Stimulated activated CD4-positive, alpha-beta T cell treated with anti-CD3 and anti-CD28 coated beads, Interleukin-12 subunit alpha, Interleukin-12 subunit beta, amount 100 ng/mL, for 4 hours (primary cell): ENCODE data around the gene MAD1L1.
"Not testable (repeated sequence)": the region's sequence is repeated elsewhere in the genome, so short reads cannot be mapped to it uniquely, and the experiment has no call there.

ENCODE experiments used
- DNase-seq: peaks from one replicate; pipeline ENCODE4 v3.0.0-alpha.2; 2020

Gene MAD1L1

DNA sequence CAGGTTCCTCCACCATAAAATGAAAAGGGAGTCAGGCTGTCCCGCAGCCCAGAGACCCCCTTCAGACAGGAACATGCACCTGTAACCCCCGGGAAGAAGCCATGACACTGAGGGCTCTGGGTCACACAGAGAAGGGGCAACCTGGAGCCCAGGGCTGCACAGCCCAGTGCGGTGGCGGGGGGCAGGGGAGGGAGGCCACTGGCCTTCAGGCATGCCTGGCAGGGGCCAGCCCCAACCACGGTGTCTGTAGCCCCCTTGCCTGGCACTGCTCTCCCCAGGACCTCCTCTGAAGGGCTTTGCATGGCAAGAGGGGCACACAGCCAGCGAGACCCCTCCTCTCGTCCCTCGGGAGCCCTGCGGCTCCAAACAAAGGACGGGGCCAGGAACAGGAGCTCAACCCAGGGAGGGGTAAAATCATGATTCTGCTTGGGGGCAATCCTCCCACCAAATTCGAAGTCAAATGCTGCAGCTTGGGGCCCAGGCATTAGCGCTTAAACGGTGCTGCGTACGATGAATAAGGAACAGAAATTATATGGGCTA, 235.1 kb downstream of the MAD1L1 start:
- DNase-seq, result no peak

DNA sequence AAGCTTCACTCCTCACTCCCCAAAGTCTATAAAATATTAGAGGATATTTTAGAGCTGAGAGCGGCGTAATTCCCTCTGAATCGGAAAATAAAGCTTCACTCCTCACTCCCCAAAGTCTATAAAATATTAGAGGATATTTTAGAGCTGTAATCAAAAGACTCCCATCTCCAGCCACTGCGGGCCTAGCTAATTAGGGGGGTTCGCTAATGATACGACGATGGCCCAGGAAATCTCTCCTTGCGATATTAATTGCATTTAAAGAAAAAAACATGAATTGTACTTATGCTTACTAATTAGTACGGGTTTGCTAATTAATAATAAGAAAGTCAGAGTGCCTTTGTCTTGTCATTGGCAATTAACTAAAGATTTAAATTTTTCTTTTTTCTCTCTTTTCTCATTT, 235.9 kb downstream of the MAD1L1 start:
- no peak for DNase-seq

DNA sequence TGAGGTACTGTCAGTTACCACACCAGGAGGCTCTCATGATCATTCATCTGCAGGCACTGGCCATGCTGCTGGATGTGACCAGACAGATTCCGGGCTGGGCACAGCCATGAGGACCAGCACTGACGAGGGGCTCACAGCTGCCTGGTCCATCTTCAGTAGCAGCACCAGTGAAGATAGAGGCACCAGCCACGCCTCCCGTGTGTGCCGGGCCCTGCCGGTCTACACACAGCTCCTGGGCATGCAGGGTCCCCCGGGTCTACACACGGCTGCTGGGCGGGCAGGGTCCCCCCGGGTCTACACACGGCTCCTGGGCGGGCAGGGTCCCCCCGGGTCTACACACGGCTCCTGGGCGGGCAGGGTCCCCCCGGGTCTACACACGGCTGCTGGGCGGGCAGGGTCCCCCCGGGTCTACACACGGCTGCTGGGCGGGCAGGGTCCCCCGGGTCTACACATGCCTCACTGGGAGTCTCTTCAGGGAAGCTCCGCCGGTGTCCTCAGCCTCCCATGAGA, 236.8 kb downstream of the MAD1L1 start:
- DNase-seq, result not testable (repeated sequence)

GRCh38 chr7:1995426-1995825, 237.3 kb downstream of the MAD1L1 start:
- DNase-seq, result no peak

DNA sequence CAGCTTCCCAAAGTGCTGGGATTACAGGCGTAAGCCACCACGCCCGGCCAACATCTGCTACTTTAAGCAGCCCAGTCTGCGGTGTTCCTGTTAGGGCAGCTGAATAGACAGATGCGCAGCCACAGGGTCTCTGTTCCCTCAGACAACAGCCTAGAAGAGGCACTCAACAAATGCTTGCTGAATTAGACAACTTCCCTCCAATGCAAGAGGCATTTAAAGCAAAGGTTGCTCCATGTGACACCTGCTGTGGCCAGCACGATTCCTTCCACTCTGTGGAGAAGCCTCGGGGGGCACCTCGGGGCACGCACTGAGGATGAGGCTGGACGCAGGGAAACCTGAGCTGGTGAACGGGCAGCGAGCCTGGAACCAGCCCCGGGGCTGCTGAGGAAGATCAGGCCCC, 237.8 kb downstream of the MAD1L1 start:
- no peak for DNase-seq

DNA sequence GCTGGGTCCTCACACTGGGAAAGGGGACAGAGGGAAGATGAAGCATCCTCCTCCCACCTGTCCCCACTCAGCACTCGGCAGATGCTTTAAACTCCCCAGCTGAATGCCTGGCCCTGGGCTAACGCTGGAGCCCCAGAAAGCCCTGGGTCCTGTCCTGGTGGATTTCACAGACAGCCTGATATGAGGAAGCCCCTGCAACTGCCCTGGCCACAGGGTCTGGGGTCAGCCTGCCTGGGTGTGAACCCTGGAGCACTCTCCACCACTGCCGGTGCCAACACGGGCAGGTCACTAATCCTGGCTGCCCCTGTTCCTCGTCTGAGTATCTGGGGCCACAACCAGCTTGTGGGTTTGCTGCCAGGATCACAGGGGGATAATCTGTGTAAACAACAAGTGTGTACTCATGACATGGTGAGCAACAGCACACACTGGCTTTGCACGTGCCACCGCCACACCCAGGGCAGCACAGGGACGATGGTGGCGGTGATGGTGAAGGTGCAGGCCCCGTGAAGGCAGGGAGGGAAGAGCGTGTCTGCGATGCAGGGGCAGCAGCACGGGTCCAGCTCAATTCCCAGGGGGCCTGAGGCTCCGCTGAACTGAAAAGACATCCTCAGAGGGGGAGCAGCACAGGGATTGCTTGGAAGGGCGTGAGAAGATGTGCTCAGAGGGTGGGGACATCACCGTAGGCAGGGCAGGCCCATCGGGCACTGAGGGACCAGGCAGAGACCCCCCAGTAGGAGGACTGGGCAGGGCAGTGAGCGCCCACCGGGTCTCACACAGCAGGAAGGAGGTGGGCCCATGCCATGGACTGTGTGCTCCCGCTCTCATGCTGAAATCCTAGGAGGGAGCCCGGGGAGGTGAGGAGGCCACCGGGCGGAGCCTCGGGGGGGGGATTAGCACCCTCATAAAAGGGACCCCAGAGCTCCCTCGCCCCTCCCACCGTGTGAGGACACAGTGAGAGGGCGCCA, 238.7 kb downstream of the MAD1L1 start:
- no peak for DNase-seq

DNA sequence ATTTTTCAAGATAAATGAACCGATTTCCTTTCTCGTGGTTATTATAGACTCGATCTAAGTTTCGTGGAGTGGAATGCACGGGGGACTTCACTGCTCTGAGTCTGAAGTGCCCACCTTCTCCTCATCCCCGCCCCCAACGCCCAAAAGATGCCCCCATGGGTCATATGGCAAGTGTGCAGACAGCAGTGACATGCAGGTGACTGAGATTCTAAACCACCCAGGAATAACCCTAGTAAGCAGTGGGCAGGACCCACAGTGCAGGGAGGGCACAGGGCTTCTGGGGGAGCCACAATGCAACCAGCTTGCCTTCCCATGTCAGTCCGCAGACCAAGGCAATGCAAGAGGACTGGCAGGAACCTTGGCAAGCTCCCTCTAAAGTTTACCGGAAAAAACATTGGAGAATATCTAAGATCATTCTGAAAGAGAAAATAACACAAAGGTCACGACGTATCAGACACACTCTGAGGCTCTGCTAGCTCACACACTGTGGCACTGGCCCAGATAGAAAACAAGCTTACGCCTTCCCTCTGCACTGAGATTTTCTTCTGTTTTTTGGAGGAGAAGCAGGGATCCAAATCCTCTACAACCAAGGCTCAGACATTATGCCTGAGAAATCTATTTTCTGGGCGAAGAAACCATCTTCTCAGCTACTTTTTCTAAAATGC, 239.6 kb downstream of the MAD1L1 start:
- DNase-seq, result no peak

DNA sequence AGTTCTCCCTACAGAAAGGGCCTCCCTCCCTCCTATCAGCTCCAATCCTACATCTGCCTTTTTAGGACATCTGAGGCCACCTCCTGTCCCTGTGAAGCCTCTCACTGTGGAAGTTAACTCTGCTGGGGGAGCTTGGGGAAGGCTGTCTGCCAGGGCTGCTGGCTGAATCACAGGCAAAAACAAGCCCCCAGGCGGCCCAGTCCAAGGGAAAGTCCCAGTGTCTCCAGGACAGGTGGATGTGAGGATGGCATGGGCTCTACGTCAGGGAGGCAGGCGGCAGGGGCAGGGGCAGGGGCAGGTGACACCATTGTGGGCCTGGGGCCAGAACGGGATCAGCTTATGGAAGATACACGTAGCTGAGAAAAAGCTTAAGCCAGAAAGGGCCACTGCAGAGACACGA, 240.2 kb downstream of the MAD1L1 start:
- no peak for DNase-seq

DNA sequence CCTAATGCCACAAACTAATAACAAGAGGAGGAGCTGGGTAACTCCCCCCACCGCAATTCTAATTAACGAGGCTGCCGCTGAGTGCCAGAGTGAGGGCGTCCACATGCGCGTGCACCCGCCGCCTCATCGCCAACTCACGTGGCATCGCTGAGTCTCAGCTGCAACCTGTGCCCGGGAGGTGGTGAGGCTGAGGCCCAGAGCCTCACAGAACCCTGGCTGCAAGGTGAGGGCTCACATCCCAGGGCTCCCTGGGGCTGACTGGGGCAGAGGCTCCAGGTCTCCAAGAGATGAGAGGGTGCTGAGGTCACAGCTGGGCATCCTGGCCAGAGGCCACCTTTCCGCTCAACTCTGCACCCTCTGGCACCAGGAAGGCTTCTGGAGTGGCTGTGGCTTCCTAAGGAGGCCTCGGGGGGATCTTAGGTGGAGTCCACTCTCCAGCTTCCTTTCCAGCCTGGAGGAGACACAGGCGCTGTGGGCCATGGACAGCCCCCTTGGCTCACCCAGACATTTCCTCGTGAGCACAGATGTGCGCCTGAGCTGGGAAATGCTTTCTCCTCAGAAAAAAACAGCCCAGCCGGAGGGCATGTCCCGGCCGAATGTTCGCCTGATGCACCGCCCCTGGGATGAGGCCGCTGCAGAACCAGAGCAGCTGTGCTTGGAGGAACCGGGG, 242.6 kb downstream of the MAD1L1 start:
- no peak for DNase-seq

DNA sequence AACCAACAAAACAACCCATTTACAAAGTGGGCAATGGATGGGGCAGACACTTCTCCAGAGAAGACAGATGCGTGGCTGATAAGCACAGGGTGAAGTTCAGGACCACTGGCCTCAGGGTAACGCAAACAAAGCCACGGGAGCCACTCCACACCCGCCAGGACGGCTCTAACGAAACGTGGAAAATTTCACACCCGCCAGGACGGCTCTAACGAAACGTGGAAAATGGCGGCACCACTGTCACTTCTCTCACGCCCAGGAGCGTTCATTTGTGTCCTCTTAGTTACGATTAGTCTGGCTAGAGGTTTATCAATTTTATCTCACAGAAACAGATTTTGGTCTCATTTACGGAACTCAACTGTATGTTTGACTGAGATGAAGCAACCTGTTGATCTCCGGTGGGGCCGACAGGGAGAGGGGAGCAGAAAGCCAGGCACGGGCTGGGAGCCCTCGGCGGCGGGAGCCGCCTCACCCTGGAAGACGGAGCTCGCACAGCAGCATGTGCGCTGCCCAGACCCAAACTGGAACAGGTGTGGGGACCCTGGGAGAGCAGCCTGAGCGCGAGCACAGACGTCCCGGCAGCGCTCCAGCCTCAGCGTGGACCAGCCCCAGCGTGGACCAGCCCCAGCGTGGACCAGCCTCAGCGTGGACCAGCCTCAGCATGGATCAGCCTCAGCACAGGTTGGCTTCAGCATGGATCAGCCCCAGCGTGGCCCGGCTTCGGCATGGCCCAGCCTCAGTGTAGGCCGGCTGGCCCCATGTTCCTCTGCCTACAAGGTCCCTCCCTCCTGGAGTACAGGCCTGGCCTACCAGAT, 243.5 kb downstream of the MAD1L1 start:
- DNase-seq, result no peak

- DNase-seq, result no peak
Observed at GRCh38 chr7:1988533-1988930, 244.2 kb downstream of the MAD1L1 start.

DNA sequence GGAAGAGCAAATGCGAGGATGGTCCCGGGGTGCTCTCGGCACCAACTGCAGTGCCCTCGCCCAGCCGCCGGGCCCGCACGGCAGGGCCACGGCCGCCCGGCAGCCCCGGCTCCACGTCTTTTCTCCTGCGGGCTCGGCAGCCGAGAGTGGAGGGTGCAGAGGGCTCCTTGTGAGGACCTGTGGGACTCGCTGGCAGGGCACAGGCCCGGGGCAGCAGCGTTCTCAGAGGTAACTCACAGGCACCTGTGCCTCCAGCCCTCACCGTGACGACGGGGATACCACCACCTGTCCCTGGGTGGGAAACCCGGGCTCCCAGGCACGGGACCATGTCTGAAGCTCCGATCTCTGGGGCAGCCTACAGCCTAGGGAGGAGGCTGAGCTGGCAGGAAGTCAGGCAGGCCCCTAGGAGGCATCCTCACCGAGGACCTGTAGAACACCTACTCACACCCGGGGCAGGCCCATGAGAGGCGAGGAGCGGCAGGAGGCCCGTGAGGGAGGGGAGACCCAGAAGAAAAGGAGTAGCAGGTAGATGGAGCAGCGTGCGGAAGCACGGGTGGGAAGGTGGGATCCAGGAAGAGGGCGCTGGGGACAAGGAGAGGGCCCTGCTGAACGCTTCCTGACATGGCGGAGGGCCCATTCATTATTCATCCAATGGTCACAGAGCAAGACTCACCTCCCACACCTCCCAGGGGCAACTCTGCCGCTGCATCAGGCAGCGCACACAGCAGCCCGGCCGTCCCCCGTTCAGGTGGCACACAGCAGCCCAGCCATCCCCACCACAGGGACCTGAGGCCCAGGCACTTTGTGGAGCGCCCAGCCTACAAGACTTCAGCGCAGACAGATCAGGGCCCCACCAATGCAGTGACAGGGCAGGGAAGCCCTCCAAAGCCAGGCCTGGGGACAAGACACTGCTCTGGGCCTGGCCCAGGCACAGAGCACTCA, 244.9 kb downstream of the MAD1L1 start:
- DNase-seq, result no peak

DNA sequence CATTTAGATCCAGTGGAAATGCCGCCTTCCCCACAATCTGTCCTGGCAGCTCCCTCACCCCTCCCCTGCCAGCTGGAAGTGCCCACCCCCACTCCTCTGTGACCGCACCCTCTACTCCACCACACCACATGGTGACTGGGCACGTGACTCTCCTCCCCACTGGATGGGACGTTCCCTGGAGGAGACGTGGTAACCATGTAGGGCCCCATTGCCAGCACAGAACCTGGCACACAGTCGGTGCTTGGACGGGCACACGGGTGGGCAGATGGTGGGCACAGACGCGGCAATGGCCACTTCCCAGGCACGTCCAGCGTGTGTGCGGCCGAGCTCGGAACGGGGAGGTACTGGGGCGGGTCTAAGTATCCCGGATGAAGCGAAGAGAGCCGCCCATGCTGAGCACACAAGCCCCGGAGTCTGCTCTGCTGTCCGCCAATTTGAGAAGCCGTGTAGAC, 245.6 kb downstream of the MAD1L1 start:
- no peak for DNase-seq

DNA sequence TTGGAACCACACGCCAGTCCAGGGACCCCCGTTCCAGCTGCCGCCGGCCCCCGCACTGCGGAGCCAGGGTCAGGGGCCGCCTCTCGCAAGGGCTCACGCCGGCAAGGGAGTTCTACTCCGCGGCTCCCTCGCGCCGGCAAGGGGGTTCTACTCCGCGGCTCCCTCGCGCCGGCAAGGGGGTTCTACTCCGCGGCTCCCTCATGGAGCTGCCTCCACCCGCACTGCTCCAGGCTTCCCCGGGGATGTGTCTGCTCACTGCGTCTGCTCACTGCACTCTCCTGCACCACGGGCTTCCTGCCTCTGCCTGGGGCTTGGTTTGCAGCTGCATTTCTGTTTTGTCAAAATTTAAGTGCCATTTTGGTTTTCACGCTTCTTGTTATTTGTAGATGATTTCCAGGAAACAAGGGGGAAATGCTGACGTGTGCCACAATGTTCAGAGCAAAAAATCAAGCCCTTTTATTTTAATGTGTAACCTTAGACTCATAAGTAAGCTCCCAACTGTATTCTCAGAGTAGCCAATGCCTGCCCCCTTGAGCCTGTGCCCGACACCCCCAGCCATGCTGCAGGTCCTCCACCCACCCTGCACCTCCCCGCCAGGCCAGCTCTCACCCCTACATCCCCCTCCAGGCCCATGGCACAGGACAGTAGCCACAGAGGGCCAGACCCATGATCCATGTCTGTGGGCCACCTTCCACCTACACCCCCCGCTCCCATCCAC, 246.2 kb downstream of the MAD1L1 start:
- DNase-seq, result no peak

DNA sequence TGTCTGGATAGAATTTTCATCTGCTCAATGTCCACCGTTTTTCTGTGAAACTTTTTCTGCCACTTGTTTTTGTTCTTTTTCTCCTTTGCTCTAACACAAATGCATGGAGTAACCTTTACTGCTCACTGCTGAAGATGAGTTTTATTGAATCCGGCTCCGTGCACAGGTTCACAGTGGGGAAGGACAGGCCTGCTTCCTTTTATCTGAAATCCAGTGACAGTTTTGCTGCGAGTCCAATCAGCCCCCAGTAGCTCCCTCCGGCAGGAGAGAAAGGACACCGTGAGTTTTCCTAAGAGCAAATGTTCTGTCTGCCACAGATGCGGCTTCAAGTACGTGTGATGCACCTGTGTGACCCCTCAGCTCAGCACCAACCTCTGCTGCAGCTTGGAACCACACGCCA, 246.8 kb downstream of the MAD1L1 start:
- no peak for DNase-seq

GRCh38 chr7:1985042-1985441, 247.7 kb downstream of the MAD1L1 start:
- no peak for DNase-seq

DNA sequence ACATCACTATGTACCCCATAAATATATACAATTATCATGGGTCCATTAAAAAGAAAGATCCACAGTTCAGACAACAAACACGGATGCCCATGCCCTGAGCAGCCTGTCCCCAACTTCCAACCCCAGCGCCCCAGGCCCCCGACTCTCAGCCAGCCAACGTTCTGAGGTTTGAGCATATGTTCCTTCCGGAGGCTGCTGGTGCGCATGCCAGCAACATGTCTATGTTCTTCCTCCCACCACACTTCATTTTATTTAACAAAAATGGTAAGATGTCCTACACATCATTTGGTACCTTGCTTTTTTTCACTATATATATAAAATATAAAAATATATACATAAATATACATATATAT, 250.9 kb downstream of the MAD1L1 start:
- no peak for DNase-seq

- no peak for DNase-seq
Observed at GRCh38 chr7:1981201-1981877, 251.4 kb downstream of the MAD1L1 start.

- DNase-seq, result no peak
Observed at GRCh38 chr7:1979591-1980560, 252.9 kb downstream of the MAD1L1 start.
